Measurements from ENCODE around the gene SYT2.
"Not testable (repeated sequence)": the region's sequence is repeated elsewhere in the genome, so short reads cannot be mapped to it uniquely, and the experiment has no call there.

The SYT2 gene

DNA sequence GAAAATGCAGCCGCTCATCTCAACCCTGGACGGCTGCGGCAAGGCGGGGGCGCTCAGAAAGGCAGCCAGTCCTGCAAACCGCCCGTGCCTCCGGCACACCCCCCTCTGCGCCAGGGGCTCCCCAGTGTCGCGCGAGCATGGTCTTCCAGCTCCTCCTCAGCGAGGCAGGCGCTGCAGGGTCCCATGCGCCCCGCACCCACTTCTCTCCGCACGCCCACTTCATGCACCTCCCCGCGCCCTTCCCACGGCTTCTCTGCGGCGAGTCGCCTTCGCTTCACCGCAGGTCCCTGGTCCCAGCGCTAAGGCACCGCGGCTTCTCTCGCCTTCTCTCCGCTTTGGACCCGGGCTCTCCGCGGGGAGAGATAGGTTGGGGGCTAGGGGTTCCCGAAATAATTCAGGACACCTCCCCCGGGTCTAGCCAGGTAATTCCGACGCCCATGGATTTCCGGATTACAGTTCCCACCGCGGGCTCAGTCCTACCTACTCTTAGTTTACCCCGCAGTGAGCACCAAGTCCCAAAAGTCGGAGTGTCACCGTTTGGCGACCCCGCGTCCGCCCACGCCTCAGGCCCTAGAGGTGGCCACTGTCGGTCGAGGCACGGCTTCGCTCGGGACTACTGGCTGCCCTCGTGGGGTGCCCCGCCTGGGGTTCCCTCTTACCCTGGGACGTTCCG, 67.5 kb downstream of the SYT2 start:
- DNase-seq (ENCODE audit: low spot score): no peak

DNA sequence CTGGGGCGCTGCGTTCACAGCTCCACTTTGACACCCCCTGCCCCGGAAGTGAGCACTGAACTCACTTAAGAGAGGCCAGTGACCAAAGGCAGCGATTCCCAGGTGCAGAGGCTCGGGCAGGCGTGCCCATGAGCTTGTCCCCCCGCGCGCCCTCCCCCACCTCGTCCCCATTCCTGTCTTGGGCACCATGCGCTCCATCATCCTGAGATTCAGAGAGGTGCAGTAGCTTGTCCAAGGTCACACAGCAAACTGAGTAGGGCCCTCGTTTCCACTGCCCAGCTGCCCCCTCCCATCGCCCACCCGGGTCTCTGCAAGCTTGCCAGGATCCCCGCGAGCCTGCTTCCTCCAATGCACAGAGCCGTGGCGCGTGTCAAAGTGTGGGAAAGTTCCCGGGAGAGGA, 68.0 kb downstream of the SYT2 start:
- DNase-seq (ENCODE audit: low spot score): no peak

DNA sequence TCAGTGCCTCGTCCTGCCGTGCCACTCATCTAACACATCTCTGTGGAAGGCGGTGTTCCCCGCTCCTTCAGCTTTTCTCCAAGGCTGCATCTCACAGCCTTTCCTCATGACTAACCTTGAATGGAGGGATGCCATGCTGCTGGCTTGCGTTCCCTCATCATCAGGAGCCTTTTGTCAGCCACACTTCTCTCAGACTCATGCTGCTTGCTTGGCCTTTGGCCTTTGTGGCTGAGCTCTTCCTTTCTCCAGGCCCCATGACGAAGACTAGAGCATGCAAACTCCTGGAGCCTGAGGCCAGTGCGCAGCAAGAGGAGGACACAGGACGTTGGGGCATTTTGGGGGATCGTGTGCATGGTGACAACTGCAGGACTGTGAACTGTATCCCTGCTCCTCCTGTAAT, 70.8 kb downstream of the SYT2 start:
- DNase-seq (ENCODE audit: low spot score): no peak

DNA sequence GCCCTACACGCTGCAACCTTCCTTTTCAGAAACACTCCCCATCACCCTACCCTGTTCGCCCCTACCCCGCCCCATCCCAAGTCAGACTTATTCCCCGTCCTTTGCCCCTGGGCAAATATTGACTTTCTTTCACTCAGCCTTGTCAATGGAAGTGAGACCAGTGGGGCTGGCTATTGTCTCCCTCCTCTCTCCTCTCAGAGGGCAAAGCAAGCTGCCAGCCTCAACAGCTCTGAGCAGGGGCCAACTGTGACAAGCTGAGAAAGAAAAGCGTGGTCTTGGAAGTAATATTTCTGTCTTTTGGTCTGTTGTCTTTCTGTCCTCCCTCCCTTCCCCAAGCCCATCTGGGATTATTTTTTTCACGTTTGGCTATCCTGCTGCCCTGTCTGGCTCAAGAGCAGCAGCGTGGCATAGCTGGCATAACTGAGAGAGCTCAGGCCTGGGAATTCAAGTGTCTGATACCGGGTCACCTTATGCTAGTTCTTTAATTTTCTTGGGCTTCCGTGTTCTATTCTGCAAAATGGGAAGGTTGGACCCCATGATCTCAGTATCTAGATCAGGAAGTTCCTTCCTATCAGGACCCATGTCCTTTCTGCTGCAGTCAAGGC, 71.5 kb downstream of the SYT2 start:
- DNase-seq (ENCODE audit: low spot score): not testable (repeated sequence)

DNA sequence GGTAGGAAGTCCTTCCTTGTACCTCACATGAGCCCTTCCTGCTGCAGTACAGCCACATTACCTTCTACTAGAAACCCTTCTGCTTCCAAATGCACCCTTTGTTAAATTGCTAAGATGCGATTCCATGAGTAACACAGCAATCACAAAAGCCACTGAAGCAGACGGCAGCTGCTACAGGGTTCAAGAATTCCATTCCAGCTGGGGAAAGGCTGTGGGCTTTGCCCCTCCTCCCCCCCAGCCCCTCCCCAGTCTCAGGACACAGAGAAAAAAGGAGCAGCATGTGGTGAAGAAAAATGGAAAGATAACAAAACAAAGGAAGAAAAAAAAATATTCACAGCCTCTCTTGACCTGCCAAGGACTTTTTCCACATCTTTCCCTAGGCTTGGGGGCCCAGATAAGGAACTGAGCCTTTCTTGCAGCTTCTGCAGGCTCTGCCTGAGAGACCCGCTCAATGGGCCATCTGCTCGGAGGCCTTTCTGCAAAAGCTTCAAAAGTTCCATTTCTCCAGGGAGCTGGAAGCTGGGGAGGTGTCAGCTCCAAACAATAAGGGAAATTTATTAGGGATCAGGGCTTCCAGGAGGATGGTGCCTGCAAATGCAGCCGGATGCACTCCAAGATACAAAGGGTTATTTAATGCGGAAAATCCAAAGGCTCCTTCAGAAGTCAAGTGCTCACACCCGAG, 72.1 kb downstream of the SYT2 start:
- no peak for DNase-seq (ENCODE audit: low spot score)

DNA sequence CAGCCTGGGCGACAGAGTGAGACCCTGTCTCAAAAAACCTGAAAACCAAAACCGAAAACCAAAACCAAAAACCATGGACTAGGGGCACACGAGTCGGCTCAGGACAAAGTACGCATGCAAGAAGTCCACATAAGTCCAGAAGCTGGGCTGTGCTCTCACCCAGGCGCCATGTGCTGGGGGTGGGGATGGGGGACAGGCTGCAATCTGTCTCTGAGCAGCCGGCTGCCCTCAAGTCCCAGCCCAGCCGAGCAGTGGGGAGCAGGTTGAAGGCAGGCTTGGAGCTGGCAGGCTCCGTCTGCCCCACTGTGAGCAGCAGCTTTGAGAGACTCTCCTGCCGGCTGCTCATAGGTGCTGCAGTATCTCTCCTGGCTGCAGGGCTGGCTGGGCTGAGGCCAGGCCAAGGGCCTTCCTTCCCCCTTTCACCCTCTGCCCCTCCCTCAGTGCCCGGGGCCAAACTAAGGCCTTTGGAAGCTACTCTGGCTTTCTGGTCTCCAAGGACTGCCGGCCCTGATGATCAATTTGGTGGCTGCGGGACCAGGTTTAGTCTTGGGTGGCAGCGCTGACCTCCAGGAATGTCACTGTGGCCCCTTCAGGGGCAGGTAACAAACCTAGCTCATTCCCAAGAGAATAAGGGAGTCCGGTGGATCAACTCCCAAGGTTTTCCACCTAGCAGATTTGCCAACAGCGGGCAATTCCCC, 72.8 kb downstream of the SYT2 start:
- not testable (repeated sequence) for DNase-seq (ENCODE audit: low spot score)

DNA sequence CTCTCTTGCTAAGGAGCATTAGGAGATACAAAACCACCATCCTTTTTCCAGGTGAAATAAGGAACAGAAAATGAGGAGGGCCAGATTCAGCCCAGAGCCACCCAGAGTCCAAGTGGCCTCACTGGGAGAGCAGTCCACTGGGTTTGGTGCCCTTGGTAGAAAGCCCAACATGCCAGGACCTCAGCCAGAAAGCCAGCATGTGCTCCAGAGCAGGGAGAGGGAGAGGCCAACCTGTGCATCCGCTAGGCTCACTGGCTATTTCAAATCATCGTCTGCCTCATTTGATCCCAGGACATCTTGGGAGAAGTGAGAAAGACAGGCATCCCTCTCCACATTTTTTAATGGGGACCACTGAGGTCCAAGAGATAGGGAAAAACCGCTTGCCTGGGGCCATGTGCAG, 74.1 kb downstream of the SYT2 start:
- not testable (repeated sequence) for DNase-seq (ENCODE audit: low spot score)

DNA sequence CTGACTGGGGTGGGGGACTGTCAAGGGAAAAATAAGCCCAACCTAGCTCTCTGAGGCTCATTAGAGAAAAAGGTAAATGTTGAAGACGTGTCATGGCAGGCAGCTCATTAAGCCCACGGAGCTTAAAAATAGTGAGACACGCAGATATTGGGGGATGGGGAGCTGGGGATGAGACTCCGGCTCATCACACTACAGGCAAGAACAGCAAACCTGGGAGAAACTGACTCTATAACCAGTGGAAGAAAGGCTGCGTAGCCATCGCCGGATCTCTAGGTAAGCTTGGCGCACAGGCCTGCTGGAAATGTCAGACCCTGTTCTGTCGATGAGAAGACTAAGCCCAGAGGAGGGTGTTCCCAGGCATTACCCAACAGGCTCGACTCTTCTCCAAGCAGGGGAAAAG, 78.0 kb downstream of the SYT2 start:
- no peak for DNase-seq (ENCODE audit: low spot score)

DNA sequence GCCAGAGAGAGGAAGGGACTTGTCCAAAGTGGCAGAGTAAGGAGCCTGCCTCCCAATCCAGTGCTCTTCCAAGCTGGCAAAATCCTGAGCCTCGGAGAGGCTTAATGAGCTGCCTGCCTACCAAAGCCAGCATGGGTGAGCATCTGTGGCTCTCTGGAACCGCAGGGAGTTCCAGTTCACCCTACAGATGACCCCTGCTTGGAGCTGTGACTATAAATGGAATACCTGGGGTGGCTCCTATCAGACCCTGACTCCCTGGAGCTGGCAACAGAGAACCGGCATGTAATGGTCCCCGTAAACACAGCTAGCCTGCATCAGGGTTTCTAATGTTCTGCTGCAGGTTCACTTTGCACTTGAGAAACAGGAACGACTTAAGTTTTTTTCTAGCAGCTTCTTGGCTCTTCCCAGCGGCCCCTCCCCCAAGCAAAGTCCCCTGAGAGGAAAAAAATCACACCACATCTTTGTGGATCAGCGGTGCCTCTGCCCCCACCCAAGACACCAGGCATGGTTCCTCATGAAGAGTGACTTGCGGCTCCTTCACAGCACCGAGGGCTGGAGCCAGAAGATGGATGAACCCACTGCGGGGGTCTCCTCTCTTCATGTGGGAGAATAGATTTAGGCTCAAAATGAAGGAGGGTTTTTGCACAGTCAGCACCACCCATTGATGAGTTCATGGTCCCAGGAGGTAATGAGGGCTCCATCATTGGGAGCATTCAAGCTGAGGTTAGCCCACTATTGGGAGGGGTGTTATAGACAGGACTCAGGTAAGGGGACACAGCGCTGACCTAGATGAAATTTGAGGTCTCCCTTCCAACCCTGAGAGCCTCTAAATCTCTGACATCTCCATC, 79.0 kb downstream of the SYT2 start:
- DNase-seq (ENCODE audit: low spot score): no peak

DNA sequence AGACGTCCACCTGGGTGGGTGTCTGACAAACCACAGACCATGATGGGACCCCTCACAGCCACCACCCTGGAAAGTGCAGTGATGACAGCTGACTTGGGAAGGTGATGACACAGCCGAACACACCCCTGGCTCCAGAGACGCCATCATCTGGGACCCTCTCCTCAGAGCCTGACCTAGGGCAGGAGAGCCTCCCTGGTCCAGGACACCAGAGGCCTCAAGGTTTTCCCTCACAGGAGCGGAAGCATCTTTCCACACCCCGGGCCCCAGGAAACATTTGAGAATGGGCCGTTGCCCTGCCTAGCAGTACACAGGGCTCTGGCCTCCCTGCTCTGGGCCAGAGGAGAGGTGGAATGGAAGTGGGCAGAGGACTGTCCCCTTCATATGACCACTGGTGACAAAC, 79.7 kb downstream of the SYT2 start:
- DNase-seq (ENCODE audit: low spot score): no peak

DNA sequence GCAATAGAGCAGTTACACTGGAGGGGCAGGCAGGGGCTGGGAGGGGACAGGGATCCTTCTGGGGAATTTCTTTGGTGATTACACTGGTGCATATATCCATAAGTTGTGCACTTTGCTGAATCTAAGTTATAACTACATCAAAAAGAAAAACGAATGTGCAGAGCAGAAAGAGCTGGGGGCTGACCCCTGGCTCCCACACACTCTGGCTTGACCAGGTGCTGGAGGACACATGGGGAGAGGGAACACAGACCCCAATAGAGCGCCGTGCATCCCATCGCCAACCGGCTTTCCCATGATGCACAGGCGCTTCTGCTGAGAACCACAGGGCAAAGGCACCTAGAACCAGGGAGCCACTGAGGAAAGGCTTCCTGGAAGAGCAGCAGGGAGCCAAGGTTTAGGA, 80.2 kb downstream of the SYT2 start:
- not testable (repeated sequence) for DNase-seq (ENCODE audit: low spot score)

DNA sequence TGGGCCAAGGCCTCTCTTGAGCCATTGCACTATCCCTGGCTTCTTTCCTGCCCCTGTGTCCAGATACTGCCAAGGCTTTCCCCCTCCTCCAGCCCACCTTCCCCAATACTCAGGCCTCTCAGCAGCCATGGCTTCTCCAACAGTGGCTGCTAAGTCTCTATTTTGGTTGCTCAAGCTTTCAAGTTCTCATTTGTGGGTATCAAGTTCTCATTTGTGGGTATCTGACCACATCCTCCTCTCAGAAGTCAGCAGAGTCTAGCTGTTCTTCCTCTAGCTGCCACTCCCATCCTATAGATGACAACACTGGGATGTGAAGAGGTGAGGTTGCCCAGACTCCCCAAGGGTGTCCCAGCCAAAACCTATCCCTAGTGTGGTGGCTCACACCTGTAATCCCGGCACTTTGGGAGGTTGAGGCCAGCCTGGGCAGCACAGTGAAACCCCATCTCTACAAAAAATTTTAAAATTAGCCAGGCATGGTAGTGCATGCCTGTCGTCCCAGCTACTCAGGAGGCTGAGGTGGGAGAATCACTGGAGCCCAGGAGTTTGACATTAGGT, 80.9 kb downstream of the SYT2 start:
- DNase-seq (ENCODE audit: low spot score): peak; percentile 57

DNA sequence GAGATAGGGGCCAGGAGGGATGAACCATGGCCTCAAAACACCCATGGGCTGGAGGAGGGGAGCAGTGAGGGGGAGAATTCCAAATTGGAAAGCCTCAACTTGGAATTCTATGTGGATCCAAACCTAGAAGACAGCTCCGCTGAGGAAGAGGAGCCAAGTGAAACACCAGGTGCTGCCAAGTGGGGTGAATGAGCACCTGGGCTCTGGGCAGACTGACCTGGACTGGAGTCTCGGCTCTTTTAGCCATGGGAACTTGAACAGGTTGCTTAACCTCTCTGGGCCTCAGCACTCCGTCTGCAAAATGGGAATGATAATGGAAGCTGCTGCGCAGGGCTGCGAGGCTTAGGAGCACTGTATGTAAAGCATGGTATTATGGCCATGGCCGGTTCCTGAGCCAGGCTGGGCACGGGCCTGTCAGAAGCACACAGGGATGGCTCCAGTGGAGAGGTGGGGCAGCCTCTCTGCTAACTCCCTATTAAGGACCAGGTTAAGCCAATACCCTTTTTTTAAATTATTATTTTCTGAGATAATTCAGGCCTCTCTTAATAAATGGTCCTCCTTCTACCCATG, 81.5 kb downstream of the SYT2 start:
- no peak for DNase-seq (ENCODE audit: low spot score)

DNA sequence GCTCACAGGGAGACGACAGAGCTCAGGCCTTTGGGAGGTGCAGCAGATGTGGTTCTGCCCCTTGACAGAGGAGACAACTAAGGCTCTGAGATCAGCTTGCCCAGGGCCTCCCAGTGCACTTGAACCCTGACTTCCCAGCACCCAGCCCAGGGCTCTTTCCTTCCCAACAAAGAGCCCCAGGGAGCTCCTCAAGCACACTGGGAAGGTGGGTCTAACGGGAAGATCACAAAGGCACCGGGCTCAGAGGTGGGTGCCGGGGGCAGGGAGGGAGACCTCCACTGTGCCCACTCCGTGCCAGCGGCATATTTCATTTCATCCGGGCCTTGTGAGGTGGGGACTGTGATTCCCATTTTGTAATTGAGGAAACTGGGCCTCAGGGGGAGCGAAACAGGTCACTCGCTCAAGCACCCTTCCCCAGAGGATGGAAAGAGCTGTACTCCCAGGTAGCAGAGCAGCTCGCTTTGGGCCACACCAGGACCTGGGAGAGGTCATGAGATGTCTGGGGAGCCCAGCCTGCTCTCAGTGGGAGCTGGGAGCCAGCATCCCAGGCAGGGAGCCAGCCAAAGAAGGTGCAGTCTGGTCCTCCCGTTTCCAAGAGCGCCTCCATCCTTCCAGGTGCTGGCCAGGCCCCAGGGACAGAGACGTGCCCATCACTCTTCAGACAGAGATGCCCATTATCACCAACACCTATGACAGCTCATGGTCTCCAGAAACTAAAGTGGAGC, 82.3 kb downstream of the SYT2 start:
- DNase-seq (ENCODE audit: low spot score): no peak

DNA sequence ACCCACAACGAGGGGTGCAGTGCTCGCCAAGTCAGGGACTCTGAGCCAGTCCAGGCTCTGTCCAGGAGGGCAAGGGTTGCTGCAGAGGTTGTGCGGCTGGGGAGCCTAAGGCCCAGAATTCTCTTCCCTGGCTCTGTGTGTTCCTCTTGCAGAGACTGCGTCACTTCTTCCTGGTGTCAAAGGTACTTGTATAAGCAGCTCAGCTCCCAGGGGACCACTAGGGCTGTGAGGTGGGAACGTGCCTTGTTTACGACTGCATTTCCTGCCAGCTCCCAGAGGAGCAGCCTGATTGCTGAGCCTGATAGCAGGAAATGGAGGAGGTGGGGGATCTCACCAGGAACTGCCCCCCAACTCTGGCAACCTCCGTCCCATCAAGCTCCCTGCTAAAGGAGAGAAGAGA, 83.2 kb downstream of the SYT2 start:
- DNase-seq (ENCODE audit: low spot score): not testable (repeated sequence)

DNA sequence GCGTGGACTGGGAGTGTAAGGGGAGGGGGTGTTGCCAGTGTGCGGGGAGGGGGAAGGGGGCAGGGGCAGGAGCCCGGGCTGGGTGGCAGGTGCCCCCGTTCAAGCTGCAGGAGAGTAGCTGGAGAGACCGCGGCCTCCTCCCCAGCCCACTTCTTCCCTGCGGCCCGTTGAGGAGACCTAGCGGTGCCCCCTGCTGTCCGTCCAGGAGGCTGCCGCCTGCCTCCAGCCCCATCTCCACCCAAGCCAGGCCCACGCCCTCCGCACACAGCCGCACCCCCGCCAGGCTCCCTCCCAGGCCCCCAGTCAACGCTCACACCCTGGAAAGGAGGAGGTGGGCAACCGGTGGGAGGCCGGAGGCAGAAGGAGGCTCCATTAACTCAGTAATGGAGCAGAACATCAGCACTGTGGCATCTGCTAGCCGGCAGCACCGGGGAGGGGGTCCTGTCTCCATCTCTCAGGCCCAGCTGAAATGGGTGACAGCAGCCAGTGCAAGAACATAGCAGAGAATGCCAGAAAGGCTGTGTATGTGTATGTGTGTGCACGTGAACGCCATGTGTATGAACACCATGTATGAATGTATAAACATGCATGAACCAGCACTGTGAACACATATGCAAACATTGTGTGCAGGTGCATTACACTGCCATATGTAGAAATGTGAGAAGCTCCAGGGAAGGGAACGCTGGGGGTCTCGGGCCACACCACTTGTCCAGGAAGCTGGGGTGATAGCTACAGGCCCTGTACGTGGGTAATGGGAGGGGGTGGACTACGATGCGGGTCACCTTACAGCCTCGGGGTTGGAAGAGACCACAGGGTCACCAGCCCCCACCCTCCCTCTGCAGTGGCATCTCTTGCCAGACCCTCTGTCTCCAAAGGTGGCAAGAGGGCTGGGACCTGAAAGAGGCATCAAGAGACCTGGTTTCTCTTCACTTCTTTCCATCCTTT, 84.6 kb downstream of the SYT2 start:
- DNase-seq (ENCODE audit: low spot score): peak; percentile 44

DNA sequence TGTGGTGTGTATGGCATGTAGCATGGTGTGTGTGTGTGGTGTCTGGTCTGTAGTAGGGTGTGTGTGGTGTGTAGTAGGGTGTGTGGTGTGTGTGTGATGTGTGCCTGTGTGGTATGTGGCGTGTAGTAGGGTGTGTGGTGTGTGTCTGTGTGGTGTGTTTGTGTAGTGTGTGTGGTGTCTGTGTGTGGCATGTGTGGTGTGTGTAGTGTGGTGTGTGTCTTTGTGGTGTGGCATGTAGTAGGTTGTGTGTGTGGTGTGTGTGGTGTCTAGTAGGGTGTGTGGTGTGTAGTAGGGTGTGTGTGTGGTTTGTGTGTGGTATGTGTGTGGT, 85.5 kb downstream of the SYT2 start:
- no peak for DNase-seq (ENCODE audit: low spot score)

DNA sequence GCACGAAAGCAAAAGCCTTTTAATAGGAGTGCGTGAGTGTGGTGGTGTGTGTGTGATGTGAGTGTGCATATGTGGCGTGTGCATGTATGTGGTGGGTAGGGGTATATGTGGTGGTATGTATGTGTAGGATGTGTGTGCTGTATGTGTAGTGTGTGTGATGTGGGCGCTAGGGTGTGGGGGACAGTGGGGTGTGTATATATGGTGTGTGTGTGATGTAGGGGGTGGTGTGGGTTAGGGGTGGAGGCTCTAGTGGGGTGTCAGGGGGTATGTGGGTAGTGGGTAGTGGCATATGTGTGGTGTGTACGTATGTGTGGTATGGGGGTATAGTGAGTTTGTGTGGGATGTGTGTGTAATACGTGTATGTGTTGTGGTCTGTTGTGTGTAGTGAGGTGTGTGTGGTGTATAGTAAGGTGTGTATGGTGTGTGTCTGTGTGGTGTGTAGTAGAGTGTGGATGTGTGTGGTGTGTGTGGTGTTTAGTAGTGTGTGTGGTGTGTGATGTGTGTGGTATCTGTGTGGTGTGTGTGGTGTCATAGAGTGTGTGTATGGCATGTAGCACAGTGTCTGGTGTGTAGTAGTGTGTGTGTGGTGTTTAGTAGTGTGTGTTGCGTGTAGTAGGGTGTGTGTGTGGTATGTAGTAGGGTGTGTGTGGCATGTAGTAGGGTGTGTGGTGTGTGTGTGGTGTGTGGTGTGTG, 86.0 kb downstream of the SYT2 start:
- DNase-seq (ENCODE audit: low spot score): no peak

DNA sequence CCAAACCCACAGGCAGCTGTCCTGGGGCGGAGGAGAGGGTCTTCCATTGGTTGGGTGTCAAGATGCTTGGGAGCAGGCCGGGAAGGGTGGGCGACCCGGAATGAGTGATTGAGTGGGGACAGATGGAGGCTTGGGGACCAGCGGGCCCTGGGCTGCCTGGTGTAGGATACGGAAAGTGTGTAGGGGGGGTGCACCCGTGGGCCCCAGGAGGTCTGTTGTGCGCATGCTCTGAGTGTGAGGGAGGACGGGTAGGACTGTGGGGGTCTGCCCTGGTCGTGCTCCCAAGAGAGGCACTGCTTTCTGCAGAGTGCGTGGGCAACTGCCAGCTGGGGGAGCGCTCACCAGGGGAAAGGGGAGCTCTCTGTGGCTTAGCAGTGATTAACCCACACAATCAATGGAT, 86.8 kb downstream of the SYT2 start:
- not testable (repeated sequence) for DNase-seq (ENCODE audit: low spot score)
